ENCODE data around the gene NUMA1. TPM values are rescaled to one million over a fixed set of nuclear protein-coding genes. Genes with fewer than 3 reads are reported as not detected.

Gene NUMA1
- total and polyA plus RNA-seq, 2 of the 8 experiments (the other 6 are each of a cell fraction or from before 2014, with no cell fraction given) = 101 to 107 TPM

- no peaks in the 10 kb centered on the region for H3K27me3 ChIP-seq (replicated peaks in 1 of 4; ENCODE audit: control insufficient read depth in 3 of 4, extremely low read depth in 1 of 4, insufficient read depth in 3 of 4, low read length in 3 of 4)
- DNase-seq (ENCODE audit: low read depth in 1 of 2, low spot score in 2 of 2) = peak; percentile 50 to 73
- peaks cover 0 to 4% (median 0%) of the 10 kb centered on the region in 4 experiments; a peak in 2 of 8 replicates for H3K36me3 ChIP-seq (ENCODE audit: control insufficient read depth in 2 of 4, insufficient read depth in 4 of 4, low read length in 3 of 4)
- H3K9me3 ChIP-seq (ENCODE audit: insufficient read depth in 2 of 2, low read depth in 1 of 2, low read length in 1 of 2) = no peaks in the 10 kb centered on the region
- no peak for FAIRE-seq
- peak overlapping the region; percentile 80; the same call in 1 of the 2 replicates for H2BK20ac ChIP-seq (ENCODE audit: low read length)
- H2BK15ac ChIP-seq (ENCODE audit: low read length) = no peak overlapping the region; the same call in 1 of the 2 replicates
- no peak overlapping the region for H2AFZ ChIP-seq (ENCODE audit: low read length)
- peak overlapping the region; percentile 73 to 92 for H3K4me2 ChIP-seq (ENCODE audit: insufficient read depth in 1 of 2, low read depth in 2 of 2, low read length in 2 of 2)
- peaks cover 15% of the 10 kb centered on the region for H3K79me1 ChIP-seq (ENCODE audit: low read depth, low read length)
- peak overlapping the region; percentile 83 for H4K91ac ChIP-seq (replicated peaks; ENCODE audit: insufficient read length, low read length)
- H3K14ac ChIP-seq (ENCODE audit: insufficient read length) = peak overlapping the region; percentile 12
- peak overlapping the region; percentile 92 for H3K27ac ChIP-seq (ENCODE audit: low read depth, low read length)
- H2BK12ac ChIP-seq (ENCODE audit: low read depth, low read length) = peak overlapping the region; percentile 94
- H2BK5ac ChIP-seq (ENCODE audit: low read depth, low read length) = peak overlapping the region; percentile 95
- H3K4me3 ChIP-seq (ENCODE audit: extremely low read depth in 1 of 4, insufficient read depth in 2 of 4, low read depth in 3 of 4, low read length in 4 of 4) = peak overlapping the region; percentile 34 to 55 (median 42); a peak in 7 of 8 replicates
- H2BK120ac ChIP-seq (replicated peaks; ENCODE audit: low read depth, low read length) = no peak overlapping the region
- H3K4me1 ChIP-seq (replicated peaks in 1 of 4; ENCODE audit: control insufficient read depth in 3 of 4, insufficient read depth in 4 of 4, low read length in 3 of 4) = peaks cover 29 to 36% (median 33%) of the 10 kb centered on the region in 4 experiments
- H4K5ac ChIP-seq (ENCODE audit: insufficient read length, low read depth, low read length) = peak overlapping the region; percentile 87
- no peak overlapping the region for H3K4ac ChIP-seq (replicated peaks; ENCODE audit: insufficient read length, low read depth, low read length)
- H2AK5ac ChIP-seq (ENCODE audit: low read depth, low read length) = peak overlapping the region; percentile 28; the same call in 1 of the 2 replicates
- H3K56ac ChIP-seq (replicated peaks; ENCODE audit: insufficient read length, low read depth, low read length) = no peak overlapping the region
- WGBS, 2 experiments (ENCODE audit: extremely low coverage in 1 of 2, insufficient coverage in 1 of 2, insufficient read length in 1 of 2, insufficient replicate concordance in 2 of 2, low coverage in 1 of 2, low lambda C conversion rate in 2 of 2, missing lambda C conversion rate in 1 of 2) = 8% methylated on average over 19 of the region's 23 CpGs; no CpG with 5 or more reads in 1 of the 2 experiments
- peaks cover 7% of the 10 kb centered on the region for H3K23me2 ChIP-seq (ENCODE audit: low read depth, low read length)
- no peak overlapping the region for H3K23ac ChIP-seq (ENCODE audit: insufficient read length)
- no peaks in the 10 kb centered on the region for H4K20me1 ChIP-seq (replicated peaks in 1 of 2; ENCODE audit: control insufficient read depth in 1 of 2, insufficient read depth in 2 of 2, low read length in 2 of 2)
- peak overlapping the region; percentile 96; the same call in 1 of the 2 replicates for H3K18ac ChIP-seq (ENCODE audit: extremely low read depth, low read length)
- ChIA-PET CTCF (ENCODE audit: partially characterized antibody) (interaction anchor here (0.6 to 4.6 kb wide), 11 partner anchors 7 to 1403 kb away, joined by 3 to 57 read pairs (median 4); no protein-coding TSS in a partner anchor), POLR2A (ENCODE audit: partially characterized antibody) (interaction anchor here (0.8 to 4.8 kb wide), 11 partner anchors 8 to 60 kb away, joined by 3 to 33 read pairs (median 4); partner anchors contain the start of gene LRRC51)
- H3K79me2 ChIP-seq (ENCODE audit: control insufficient read depth in 1 of 2, insufficient read depth in 2 of 2, low read length in 2 of 2) = peaks cover 10 to 76% of the 10 kb centered on the region in 2 experiments; a peak in 3 of 4 replicates
- peak overlapping the region in 3 of 4 experiments; percentile 70 to 86 (median 74); a peak in 6 of 7 replicates for H3K9ac ChIP-seq (replicated peaks in 1 of 4; ENCODE audit: extremely low read depth in 1 of 4, low read depth in 3 of 4, low read length in 3 of 4)
- 0 out of 2 replicates have a peak overlapping the region, but pooled peaks have one; percentile 64 for H4K8ac ChIP-seq (ENCODE audit: extremely low read depth, insufficient read depth, low read length)
- TF ChIP-seq POU5F1 (IDR thresholded peaks at IDR 0.05; ENCODE audit: low read depth, low read length) = no peak
- TF ChIP-seq TCF12 (IDR thresholded peaks at IDR 0.05; ENCODE audit: low read depth, low read length) = no peak
- TF ChIP-seq EP300 (IDR thresholded peaks at IDR 0.05; ENCODE audit: borderline replicate concordance in 1 of 2, low read depth in 2 of 2, low read length in 2 of 2) = peak in 1 of 2 experiments; percentile 31; a peak in 1 of 3 replicates
- no peak for TF ChIP-seq BRCA1 (IDR thresholded peaks at IDR 0.05; ENCODE audit: low read depth, low read length)
- no peak for TF ChIP-seq TAF7 (optimal IDR thresholded peaks at IDR 0.05; ENCODE audit: borderline replicate concordance, low read depth, low read length)
- TF ChIP-seq POLR2A (IDR thresholded peaks at IDR 0.05; ENCODE audit: control extremely low read depth in 1 of 2, low read depth in 2 of 2, low read length in 2 of 2) = no peak; a peak in 1 of 3 replicates
- TF ChIP-seq CREB1 (IDR thresholded peaks at IDR 0.05) = no peak; the same call in 1 of the 2 replicates
- no peak for TF ChIP-seq HDAC6 (IDR thresholded peaks at IDR 0.05; ENCODE audit: low read depth, low read length)
- no peak for TF ChIP-seq RNF2 (IDR thresholded peaks at IDR 0.05; ENCODE audit: borderline replicate concordance, low read depth, low read length, missing control alignments, poor library complexity, severe bottlenecking)
- TF ChIP-seq SIN3A (conservative IDR thresholded peaks at IDR 0.05 in 1 of 2, IDR thresholded peaks at IDR 0.05 in 1 of 2; ENCODE audit: low read depth in 1 of 2, low read length in 2 of 2) = peak in 1 of 2 experiments; percentile 64; a peak in 1 of 4 replicates
Observed at GRCh38 chr11:72040491-72041363, 39.6 kb downstream of the NUMA1 start.
